IMR-90 (cell line): Measurements from ENCODE around the gene CD81. TPM values are rescaled to one million over a fixed set of nuclear protein-coding genes. Genes with fewer than 3 reads are reported as not detected.

ENCODE experiments used
- ATAC-seq: fragments of 200-7000 bp; cut with Tn5 transposase; 2 replicates; pipeline ENCODE4 v1.9.1; 2020; ENCODE audit warnings: low read depth, mild to moderate bottlenecking, moderate library complexity
- BruUV-seq: library from RNA; stranded (reverse); fragments of 400-500 nt; replicated peaks from 2 replicates; lab custom pipeline; 2021; lab: Mats Ljungman, UMichigan
- CTCF ChIA-PET: fragments of 300-600 bp; formaldehyde crosslinking; extraction: SDS; loops from one replicate; lab custom pipeline; 2021; ENCODE audit warnings: antibody characterized with exemption; lab: Yijun Ruan, JAX
- POLR2A ChIA-PET: fragments of 300-600 bp; sonication (Branson Sonifier 250); formaldehyde crosslinking; loops from one replicate; lab custom pipeline; 2022; ENCODE audit warnings: antibody characterized with exemption; ENCODE audit not compliant: unreplicated experiment; lab: Charles Lee
- DNase-seq: peaks from one replicate; pipeline ENCODE4 v3.0.0; 2013
- H2AFZ ChIP-seq: replicated peaks from 2 replicates; pipeline ENCODE3; 2013; ENCODE audit warnings: low read length, mild to moderate bottlenecking; ENCODE audit not compliant: poor library complexity
- H2AK5ac ChIP-seq: 2 replicates; pipeline ENCODE4 v1.6.1; 2013; ENCODE audit warnings: low read depth, low read length, inconsistent platforms
- H2AK9ac ChIP-seq: replicated peaks from 2 replicates; pipeline ENCODE3; 2013; ENCODE audit warnings: mild to moderate bottlenecking, low read depth, low read length, moderate library complexity; ENCODE audit not compliant: poor library complexity
- H2BK120ac ChIP-seq: 2 replicates; pipeline ENCODE4 v1.6.1; 2013; ENCODE audit warnings: low read depth, low read length, inconsistent platforms
- H2BK15ac ChIP-seq: 3 replicates; pipeline ENCODE4 v1.6.1; 2013; ENCODE audit warnings: low read depth, low read length, inconsistent platforms
- H2BK20ac ChIP-seq: 2 replicates; pipeline ENCODE4 v1.6.1; 2013; ENCODE audit warnings: low read depth, mild to moderate bottlenecking, inconsistent platforms, low read length, moderate library complexity
- H2BK5ac ChIP-seq: 2 replicates; pipeline ENCODE4 v1.6.1; 2013; ENCODE audit warnings: mild to moderate bottlenecking, low read depth, low read length, inconsistent platforms; ENCODE audit not compliant: poor library complexity, severe bottlenecking
- H3K14ac ChIP-seq: replicated peaks from 2 replicates; pipeline ENCODE4 v1.6.1; 2013; ENCODE audit warnings: low read depth, low read length, inconsistent platforms
- H3K18ac ChIP-seq: 2 replicates; pipeline ENCODE4 v1.6.1; 2013; ENCODE audit warnings: low read depth, low read length, control low read depth
- H3K23ac ChIP-seq: 2 replicates; pipeline ENCODE4 v1.6.1; 2013; ENCODE audit warnings: low read depth, low read length, inconsistent platforms
- H3K27ac ChIP-seq: 2 replicates; pipeline ENCODE4 v1.5.1; 2013; ENCODE audit warnings: mild to moderate bottlenecking, control low read depth, low read length; ENCODE audit not compliant: insufficient read depth
- H3K27me3 ChIP-seq: 2 replicates; pipeline ENCODE4 v1.6.1; 2013; ENCODE audit warnings: low read length; ENCODE audit not compliant: control insufficient read depth, insufficient read depth
- H3K36me3 ChIP-seq: 2 replicates; pipeline ENCODE4 v1.6.1; 2013; ENCODE audit warnings: low read length, mixed read lengths; ENCODE audit not compliant: control insufficient read depth, insufficient read depth
- H3K4ac ChIP-seq: 2 replicates; pipeline ENCODE4 v1.6.1; 2013; ENCODE audit warnings: low read depth, low read length, inconsistent platforms
- H3K4me1 ChIP-seq: 2 replicates; pipeline ENCODE4 v1.6.1; 2013; ENCODE audit warnings: low read length, mixed read lengths; ENCODE audit not compliant: control insufficient read depth, insufficient read depth
- H3K4me2 ChIP-seq: 2 replicates; pipeline ENCODE4 v1.6.1; 2013; ENCODE audit warnings: low read depth, mild to moderate bottlenecking, control low read depth, low read length, moderate library complexity
- H3K4me3 ChIP-seq: 2 replicates; pipeline ENCODE4 v1.5.1; 2013; ENCODE audit warnings: low read depth, mild to moderate bottlenecking, control low read depth, low read length, moderate library complexity; ENCODE audit not compliant: insufficient read depth
- H3K56ac ChIP-seq: 2 replicates; pipeline ENCODE4 v1.6.1; 2013; ENCODE audit warnings: low read length, inconsistent platforms; ENCODE audit not compliant: insufficient read depth; ENCODE audit errors: extremely low read depth
- H3K79me1 ChIP-seq, 2 experiments: 2 replicates each; pipeline ENCODE4 v1.6.1; 2013; ENCODE audit warnings: low read length in 2 of 2, inconsistent platforms in 1 of 2, low read depth in 1 of 2
- H3K9ac ChIP-seq: 2 replicates; pipeline ENCODE4 v1.6.1; 2013; ENCODE audit warnings: low read depth, low read length, control low read depth
- H3K9me1 ChIP-seq: 2 replicates; pipeline ENCODE4 v1.6.1; 2013; ENCODE audit warnings: low read length, inconsistent platforms; ENCODE audit not compliant: insufficient read depth
- H3K9me3 ChIP-seq: 2 replicates; pipeline ENCODE4 v1.6.1; 2013; ENCODE audit warnings: low read length; ENCODE audit not compliant: control insufficient read depth, insufficient read depth
- H4K20me1 ChIP-seq: 2 replicates; pipeline ENCODE4 v1.6.1; 2013; ENCODE audit warnings: low read length, inconsistent platforms; ENCODE audit not compliant: insufficient read depth
- H4K5ac ChIP-seq: 2 replicates; pipeline ENCODE4 v1.6.1; 2013; ENCODE audit warnings: mild to moderate bottlenecking, low read depth, low read length, control low read depth
- H4K8ac ChIP-seq, 2 experiments: 2 replicates each; pipeline ENCODE4 v1.6.1; 2013; ENCODE audit warnings: low read depth in 2 of 2, low read length in 2 of 2, control low read depth in 1 of 2, inconsistent platforms in 1 of 2
- H4K91ac ChIP-seq: 2 replicates; pipeline ENCODE4 v1.6.1; 2013; ENCODE audit warnings: low read depth, low read length, inconsistent platforms; ENCODE audit not compliant: insufficient read depth
- BHLHE40 ChIP-seq: fragments of 150-350 bp; IDR thresholded peaks from 2 replicates; pipeline ENCODE4 v1.6.1; 2016; ENCODE audit warnings: mild to moderate bottlenecking, low read depth, low read length
- FOS ChIP-seq: fragments of 150-350 bp; IDR thresholded peaks from 2 replicates; pipeline ENCODE4 v1.6.1; 2016; ENCODE audit warnings: low read depth, low read length
- RAD21 ChIP-seq: IDR thresholded peaks from 2 replicates; pipeline ENCODE4 v1.6.1; 2012; ENCODE audit warnings: low read length, improper control_type of control experiment
- RCOR1 ChIP-seq: IDR thresholded peaks from 2 replicates; pipeline ENCODE4 v1.6.1; 2012; ENCODE audit warnings: mild to moderate bottlenecking, low read length, improper control_type of control experiment; ENCODE audit not compliant: insufficient replicate concordance
- RFX5 ChIP-seq: IDR thresholded peaks from 2 replicates; pipeline ENCODE4 v1.8.0; 2012; ENCODE audit warnings: low read depth, mild to moderate bottlenecking, low read length, moderate library complexity
- WGBS, 2 experiments: methylation state at CpG; one replicate each; pipeline versions ENCODE4 v1.1.5 to v1.1.7; 2013; ENCODE audit warnings: missing lambda C conversion rate in 2 of 2; ENCODE audit not compliant: insufficient read length in 1 of 2; ENCODE audit errors: extremely low coverage in 2 of 2; 5-methylcytosine and 5-hydroxymethylcytosine counted together
- dilution Hi-C: fragments of 300-500 bp; cut with HindIII; formaldehyde crosslinking; loops from one replicate; pipeline ENCODE4 v1.14.3; 2018; ENCODE audit warnings: low sequenced_read_pairs; ENCODE audit not compliant: unreplicated experiment
- in situ Hi-C: fragments of 300-500 bp; cut with MboI; formaldehyde crosslinking; loops from 3 replicates; pipeline ENCODE4 v1.14.3; 2019; ENCODE audit warnings: low sequenced_read_pairs, inconsistent platforms, mixed read lengths
- intact Hi-C: fragments of 100-400 bp; cut with micrococcal nuclease; formaldehyde crosslinking; loops from 2 replicates; pipeline ENCODE4 v1.10.0; 2022
- polyA plus RNA-seq, 3 experiments: library from polyadenylated mRNA; depleted of rRNA; stranded (reverse); fragments of >200 nt; gene quantifications; 2 replicates each; pipeline ENCODE4 v1.2.3, GENCODE V29; 2012; ENCODE audit warnings: low replicate concordance in 1 of 3
- total RNA-seq: library from RNA; depleted of rRNA; stranded (reverse); fragments of >200 nt; gene quantifications from 2 replicates; pipeline ENCODE4 v1.2.3, GENCODE V29; 2012
- TF ChIP-seq, protein P1 (sequence below): conservative IDR thresholded peaks from 2 replicates; pipeline ENCODE4 v1.5.1; 2012; ENCODE audit warnings: mild to moderate bottlenecking, low read depth, low read length, improper control_type of control experiment

The CD81 gene
- total and polyA plus RNA-seq, 2 of the 4 experiments (the other 2 are of a cell fraction): 159 to 689 TPM

DNA sequence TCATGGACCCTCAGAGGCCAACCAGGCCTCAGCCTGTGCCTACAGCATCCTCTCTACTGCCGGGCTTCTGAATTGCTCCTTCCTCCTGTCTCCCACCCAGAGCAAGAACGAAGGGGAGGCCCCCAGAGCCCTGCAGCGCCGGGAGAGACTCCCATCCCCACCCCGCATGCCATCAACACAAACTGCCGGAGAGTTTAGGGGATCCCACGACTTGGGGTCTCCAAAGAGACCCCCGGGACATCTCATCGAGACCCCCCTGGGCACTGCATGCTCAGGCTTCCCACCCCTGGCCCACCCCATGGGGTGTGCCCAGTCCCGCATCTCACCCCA is 8.3 kb upstream of the CD81 start:
- Histone ChIP-seq H3K9me1 (no peaks in the 10 kb centered on the region), H4K8ac (no peak overlapping the region), H3K4me1 (no peaks in the 10 kb centered on the region), H3K4me3 (no peak overlapping the region), H3K4me2 (no peak overlapping the region), H3K14ac (no peak overlapping the region), H2AFZ (no peak overlapping the region), H2BK120ac (no peak overlapping the region), H3K9me3 (no peaks in the 10 kb centered on the region), H4K5ac (no peak overlapping the region), H2AK5ac (no peak overlapping the region), H4K91ac (no peak overlapping the region), H2BK5ac (no peak overlapping the region), H3K18ac (no peak overlapping the region), H4K20me1 (0 out of 2 replicates have a peak, but pooled peaks cover 6% of the 10 kb centered on the region), H3K9ac (no peak overlapping the region), H2AK9ac (no peak overlapping the region), H3K27me3 (no peaks in the 10 kb centered on the region; the same call in 1 of the 2 replicates), H3K56ac (no peak overlapping the region), H3K27ac (no peak overlapping the region), H2BK20ac (no peak overlapping the region), H3K79me1 (no peaks in the 10 kb centered on the region), H3K23ac (no peak overlapping the region), H3K36me3 (no peaks in the 10 kb centered on the region), H3K4ac (no peak overlapping the region), H2BK15ac (no peak overlapping the region)
- 37% methylated on average over 4 of the region's 10 CpGs; no CpG with 5 or more reads in 1 of the 2 experiments for WGBS, 2 experiments
- no TSS peak for BruUV-seq
- in situ Hi-C loops: no loop called here
- dilution Hi-C loops: no loop called here
- ATAC-seq: no peak
- CTCF ChIA-PET: no interaction called here
- intact Hi-C loops: no loop called here
- POLR2A ChIA-PET: no interaction called here
- DNase-seq: no peak
- TF ChIP-seq, protein P1, sequence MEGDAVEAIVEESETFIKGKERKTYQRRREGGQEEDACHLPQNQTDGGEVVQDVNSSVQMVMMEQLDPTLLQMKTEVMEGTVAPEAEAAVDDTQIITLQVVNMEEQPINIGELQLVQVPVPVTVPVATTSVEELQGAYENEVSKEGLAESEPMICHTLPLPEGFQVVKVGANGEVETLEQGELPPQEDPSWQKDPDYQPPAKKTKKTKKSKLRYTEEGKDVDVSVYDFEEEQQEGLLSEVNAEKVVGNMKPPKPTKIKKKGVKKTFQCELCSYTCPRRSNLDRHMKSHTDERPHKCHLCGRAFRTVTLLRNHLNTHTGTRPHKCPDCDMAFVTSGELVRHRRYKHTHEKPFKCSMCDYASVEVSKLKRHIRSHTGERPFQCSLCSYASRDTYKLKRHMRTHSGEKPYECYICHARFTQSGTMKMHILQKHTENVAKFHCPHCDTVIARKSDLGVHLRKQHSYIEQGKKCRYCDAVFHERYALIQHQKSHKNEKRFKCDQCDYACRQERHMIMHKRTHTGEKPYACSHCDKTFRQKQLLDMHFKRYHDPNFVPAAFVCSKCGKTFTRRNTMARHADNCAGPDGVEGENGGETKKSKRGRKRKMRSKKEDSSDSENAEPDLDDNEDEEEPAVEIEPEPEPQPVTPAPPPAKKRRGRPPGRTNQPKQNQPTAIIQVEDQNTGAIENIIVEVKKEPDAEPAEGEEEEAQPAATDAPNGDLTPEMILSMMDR: no peak
- TF ChIP-seq RAD21 (no peak), FOS (no peak), BHLHE40 (no peak), RFX5 (no peak), RCOR1 (no peak)
